ENCODE results near the gene TANGO2. TPM values are rescaled to one million over a fixed set of nuclear protein-coding genes. Genes with fewer than 3 reads are reported as not detected.

TANGO2 gene
- total RNA-seq, 1 experiment from 2014 or later, result 14.6 TPM

DNA sequence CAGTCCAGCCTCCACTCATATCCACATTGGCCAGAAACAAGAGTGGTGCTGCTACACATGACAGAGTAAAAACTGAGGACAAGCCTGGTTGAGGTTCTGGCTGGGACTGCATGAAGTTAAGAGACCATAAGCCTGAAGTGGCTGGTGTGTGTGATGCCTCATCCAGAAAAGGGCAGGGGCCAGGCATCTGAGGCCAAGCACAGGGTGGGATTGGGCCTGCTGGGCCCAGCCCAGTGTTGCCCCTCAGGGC, 29.6 kb upstream of the TANGO2 start:
- no peaks in the 10 kb centered on the region for H3K23me2 ChIP-seq (ENCODE audit: insufficient read length, low read depth, low read length, poor library complexity, severe bottlenecking)
- H3K4me1 ChIP-seq (ENCODE audit: insufficient read depth, low read length), result no peaks in the 10 kb centered on the region
- no peaks in the 10 kb centered on the region for H3K9me3 ChIP-seq (ENCODE audit: control insufficient read depth, low read depth, low read length)
- H3K27ac ChIP-seq (ENCODE audit: insufficient read length, low read depth, low read length), result no peak overlapping the region
- H3K27me3 ChIP-seq (ENCODE audit: insufficient read depth, low read length), result no peaks in the 10 kb centered on the region
- H3K56ac ChIP-seq (ENCODE audit: insufficient read length, low read depth, low read length), result no peak overlapping the region
- no peak overlapping the region for H2AK5ac ChIP-seq (ENCODE audit: insufficient read length, low read length)
- no peak for DNase-seq
- no peaks in the 10 kb centered on the region for H4K20me1 ChIP-seq (ENCODE audit: control insufficient read depth, insufficient read depth, insufficient read length)
- H2AFZ ChIP-seq (ENCODE audit: low read length), result no peak overlapping the region
- H2BK5ac ChIP-seq (ENCODE audit: insufficient read length, low read length), result no peak overlapping the region
- no peak overlapping the region for H3K9ac ChIP-seq (ENCODE audit: extremely low read depth, insufficient read length, low read length)
- no peaks in the 10 kb centered on the region; a peak in 1 of 5 replicates for H3K9me3 Mint-ChIP-seq
- H3K79me1 ChIP-seq (ENCODE audit: insufficient read depth, low read depth, low read length, poor library complexity, severe bottlenecking), result no peaks in the 10 kb centered on the region
- H2BK20ac ChIP-seq (ENCODE audit: low read depth, low read length, poor library complexity, severe bottlenecking), result no peak overlapping the region
- H3K23ac ChIP-seq (ENCODE audit: insufficient read length, low read depth, low read length), result no peak overlapping the region
- H3K4me3 Mint-ChIP-seq, result no peak overlapping the region
- H3K36me3 Mint-ChIP-seq (ENCODE audit: insufficient read depth in 1 of 3, low read depth in 3 of 3), result no peaks in the 10 kb centered on the region
- H3K27me3 Mint-ChIP-seq (ENCODE audit: low read depth), result no peaks in the 10 kb centered on the region
- no peak overlapping the region for H4K91ac ChIP-seq (ENCODE audit: insufficient read length, low read depth, low read length)
- no peak overlapping the region for H3T11ph ChIP-seq (ENCODE audit: low read length)
- H3K79me2 ChIP-seq (ENCODE audit: insufficient read depth, low read length), result no peaks in the 10 kb centered on the region
- H3K18ac ChIP-seq (ENCODE audit: insufficient read length, low read depth, low read length), result no peak overlapping the region
- peaks cover 0 to 14% of the 10 kb centered on the region in 2 experiments; a peak in 2 of 4 replicates for H3K4me1 Mint-ChIP-seq
- TF ChIP-seq, protein P1, sequence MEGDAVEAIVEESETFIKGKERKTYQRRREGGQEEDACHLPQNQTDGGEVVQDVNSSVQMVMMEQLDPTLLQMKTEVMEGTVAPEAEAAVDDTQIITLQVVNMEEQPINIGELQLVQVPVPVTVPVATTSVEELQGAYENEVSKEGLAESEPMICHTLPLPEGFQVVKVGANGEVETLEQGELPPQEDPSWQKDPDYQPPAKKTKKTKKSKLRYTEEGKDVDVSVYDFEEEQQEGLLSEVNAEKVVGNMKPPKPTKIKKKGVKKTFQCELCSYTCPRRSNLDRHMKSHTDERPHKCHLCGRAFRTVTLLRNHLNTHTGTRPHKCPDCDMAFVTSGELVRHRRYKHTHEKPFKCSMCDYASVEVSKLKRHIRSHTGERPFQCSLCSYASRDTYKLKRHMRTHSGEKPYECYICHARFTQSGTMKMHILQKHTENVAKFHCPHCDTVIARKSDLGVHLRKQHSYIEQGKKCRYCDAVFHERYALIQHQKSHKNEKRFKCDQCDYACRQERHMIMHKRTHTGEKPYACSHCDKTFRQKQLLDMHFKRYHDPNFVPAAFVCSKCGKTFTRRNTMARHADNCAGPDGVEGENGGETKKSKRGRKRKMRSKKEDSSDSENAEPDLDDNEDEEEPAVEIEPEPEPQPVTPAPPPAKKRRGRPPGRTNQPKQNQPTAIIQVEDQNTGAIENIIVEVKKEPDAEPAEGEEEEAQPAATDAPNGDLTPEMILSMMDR (conservative IDR thresholded peaks at IDR 0.05), result no peak
- no peak overlapping the region for H3K4ac ChIP-seq (ENCODE audit: low read depth, low read length)
- no peak overlapping the region for H3K4me2 ChIP-seq (ENCODE audit: insufficient read depth, insufficient read length, low read length)
- H3K14ac ChIP-seq (ENCODE audit: insufficient read depth, low read length), result no peak overlapping the region; the same call in 1 of the 2 replicates
- no peak overlapping the region for H4K5ac ChIP-seq (ENCODE audit: insufficient read length, low read depth, low read length)
- no peak overlapping the region for H2BK120ac ChIP-seq (ENCODE audit: low read depth, low read length, poor library complexity, severe bottlenecking)
- H4K8ac ChIP-seq (replicated peaks; ENCODE audit: insufficient read length, low read depth, low read length), result no peak overlapping the region
- no peak overlapping the region for H2BK15ac ChIP-seq (ENCODE audit: low read depth, low read length)
- no peak overlapping the region for H2BK12ac ChIP-seq (ENCODE audit: insufficient read length, low read depth, low read length)
- no peak overlapping the region for H3K27ac Mint-ChIP-seq
